ENCODE results near the gene CAMKMT.

The CAMKMT gene

GRCh38 chr2:44638649-44639048, 276.9 kb downstream of the CAMKMT start:
- in situ Hi-C loops (cut with HindIII; ENCODE audit: low pct_ligation_motif_present, low sequenced_read_pairs), result no loop called here

GRCh38 chr2:44639399-44639798, 277.7 kb downstream of the CAMKMT start:
- no peak overlapping the region for H3K4me3 ChIP-seq (ENCODE audit: low read depth, low read length)
- in situ Hi-C loops (cut with HindIII; ENCODE audit: low pct_ligation_motif_present, low sequenced_read_pairs), result no loop called here
- H3K36me3 ChIP-seq (replicated peaks), result no peaks in the 10 kb centered on the region
- TF ChIP-seq CTCF (IDR thresholded peaks at IDR 0.05; ENCODE audit: low read depth, low read length, missing control alignments), result no peak
- no peak overlapping the region for H3K27ac ChIP-seq
- H3K27me3 ChIP-seq (replicated peaks), result no peaks in the 10 kb centered on the region
- DNase-seq, result no peak

More at GRCh38 chr2:44638649-44639048, 276.9 kb downstream of the CAMKMT start:
- Histone ChIP-seq H3K27me3 (replicated peaks) (no peaks in the 10 kb centered on the region), H3K27ac (no peak overlapping the region), H3K4me3 (ENCODE audit: low read depth, low read length) (no peak overlapping the region), H3K36me3 (replicated peaks) (no peaks in the 10 kb centered on the region)
- TF ChIP-seq CTCF (IDR thresholded peaks at IDR 0.05; ENCODE audit: low read depth, low read length, missing control alignments), result no peak
- no peak for DNase-seq

- H3K27ac ChIP-seq, result no peak overlapping the region
- in situ Hi-C loops (cut with HindIII; ENCODE audit: low pct_ligation_motif_present, low sequenced_read_pairs), result no loop called here
- no peaks in the 10 kb centered on the region for H3K36me3 ChIP-seq (replicated peaks)
- DNase-seq, result no peak
- H3K4me3 ChIP-seq (ENCODE audit: low read depth, low read length), result no peak overlapping the region
- no peak for TF ChIP-seq CTCF (IDR thresholded peaks at IDR 0.05; ENCODE audit: low read depth, low read length, missing control alignments)
- no peaks in the 10 kb centered on the region for H3K27me3 ChIP-seq (replicated peaks)
Observed at GRCh38 chr2:44642123-44642857, 280.5 kb downstream of the CAMKMT start.

GRCh38 chr2:44645937-44646336, 284.2 kb downstream of the CAMKMT start:
- in situ Hi-C loops (cut with HindIII; ENCODE audit: low pct_ligation_motif_present, low sequenced_read_pairs), result no loop called here
- no peak overlapping the region for H3K27ac ChIP-seq
- no peak for TF ChIP-seq CTCF (IDR thresholded peaks at IDR 0.05; ENCODE audit: low read depth, low read length, missing control alignments)
- no peak for DNase-seq
- no peaks in the 10 kb centered on the region for H3K27me3 ChIP-seq (replicated peaks)
- H3K4me3 ChIP-seq (ENCODE audit: low read depth, low read length), result no peak overlapping the region
- H3K36me3 ChIP-seq (replicated peaks), result no peaks in the 10 kb centered on the region

- no peak for DNase-seq
- in situ Hi-C loops (cut with HindIII; ENCODE audit: low pct_ligation_motif_present, low sequenced_read_pairs), result no loop called here
- Histone ChIP-seq H3K36me3 (replicated peaks) (no peaks in the 10 kb centered on the region), H3K27me3 (replicated peaks) (no peaks in the 10 kb centered on the region), H3K27ac (no peak overlapping the region), H3K4me3 (ENCODE audit: low read depth, low read length) (no peak overlapping the region)
- no peak for TF ChIP-seq CTCF (IDR thresholded peaks at IDR 0.05; ENCODE audit: low read depth, low read length, missing control alignments)
Observed at GRCh38 chr2:44649381-44649780, 287.6 kb downstream of the CAMKMT start.

- in situ Hi-C loops (cut with HindIII; ENCODE audit: low pct_ligation_motif_present, low sequenced_read_pairs), result no loop called here
- H3K27me3 ChIP-seq (replicated peaks), result no peaks in the 10 kb centered on the region
- no peak overlapping the region for H3K27ac ChIP-seq
- H3K4me3 ChIP-seq (ENCODE audit: low read depth, low read length), result no peak overlapping the region
- no peaks in the 10 kb centered on the region for H3K36me3 ChIP-seq (replicated peaks)
- DNase-seq, result no peak
- no peak for TF ChIP-seq CTCF (IDR thresholded peaks at IDR 0.05; ENCODE audit: low read depth, low read length, missing control alignments)
Observed at GRCh38 chr2:44650796-44651195, 289.0 kb downstream of the CAMKMT start.

Measured in brain microvascular endothelial cell (primary cell).